ENCODE measurements around the gene ADAT3. TPM values are rescaled to one million over a fixed set of nuclear protein-coding genes. Genes with fewer than 3 reads are reported as not detected.

Gene ADAT3
- total RNA-seq, 1 experiment from 2014 or later: 12.6 TPM

- Mint-ChIP-seq H3K4me3 (ENCODE audit: unreplicated experiment) (peak overlapping the region; percentile 89), H3K9me3 (ENCODE audit: unreplicated experiment) (no peaks in the 10 kb centered on the region), H3K4me1 (ENCODE audit: low read depth, unreplicated experiment) (peaks cover 8% of the 10 kb centered on the region), H3K36me3 (ENCODE audit: insufficient read depth, unreplicated experiment) (peaks cover 42% of the 10 kb centered on the region), H3K27me3 (ENCODE audit: insufficient read depth, unreplicated experiment) (no peaks in the 10 kb centered on the region), H3K27ac (ENCODE audit: unreplicated experiment) (peak overlapping the region; percentile 94)
- intact Hi-C loops (cut with micrococcal nuclease; ENCODE audit: unreplicated experiment): loop anchor here (1.0 kb wide), 1 partner anchor 42 kb away; no protein-coding TSS in a partner anchor
- ChIA-PET POLR2A (interaction anchor here (0.5 to 1.0 kb wide), 3 partner anchors 30 to 877 kb away, joined by 3 read pairs; no protein-coding TSS in a partner anchor), CTCF (no interaction called here)
- Histone ChIP-seq H3K4me1 (peaks cover 24% of the 10 kb centered on the region), H3K4me3 (ENCODE audit: low read depth, low read length) (peak overlapping the region; percentile 70), H3K36me3 (ENCODE audit: control insufficient read depth, insufficient read depth, low read length) (no peaks in the 10 kb centered on the region), H3K9me3 (no peaks in the 10 kb centered on the region), H3K27me3 (replicated peaks; ENCODE audit: control insufficient read depth, insufficient read depth, low read length) (no peaks in the 10 kb centered on the region)
- DNase-seq: no peak
- BruUV-seq (replicated peaks): no TSS peak
- no peak for TF ChIP-seq CTCF (IDR thresholded peaks at IDR 0.05; ENCODE audit: insufficient read depth in 1 of 2, low read depth in 1 of 2, low read length in 1 of 2, severe bottlenecking in 1 of 2, unreplicated experiment in 1 of 2)
Measured at GRCh38 chr19:1905863-1906375, 720 bp downstream of the ADAT3 start.

- no peaks in the 10 kb centered on the region for H3K27me3 ChIP-seq (replicated peaks; ENCODE audit: control insufficient read depth, insufficient read depth, low read length)
- H3K4me1 ChIP-seq: peaks cover 24% of the 10 kb centered on the region
- no peaks in the 10 kb centered on the region for H3K9me3 ChIP-seq
- H3K4me3 Mint-ChIP-seq (ENCODE audit: unreplicated experiment): peak overlapping the region; percentile 35
- H3K36me3 ChIP-seq (ENCODE audit: control insufficient read depth, insufficient read depth, low read length): no peaks in the 10 kb centered on the region
- peak overlapping the region; percentile 48 for H3K27ac Mint-ChIP-seq (ENCODE audit: unreplicated experiment)
- DNase-seq: no peak
- H3K27me3 Mint-ChIP-seq (ENCODE audit: insufficient read depth, unreplicated experiment): no peaks in the 10 kb centered on the region
- H3K9me3 Mint-ChIP-seq (ENCODE audit: unreplicated experiment): no peaks in the 10 kb centered on the region
- BruUV-seq (replicated peaks): no TSS peak
- CTCF ChIA-PET: no interaction called here
- POLR2A ChIA-PET: interaction anchor here (0.6 to 0.7 kb wide), 2 partner anchors 9 to 386 kb away, joined by 3 to 5 read pairs; no protein-coding TSS in a partner anchor
- H3K36me3 Mint-ChIP-seq (ENCODE audit: insufficient read depth, unreplicated experiment): peaks cover 42% of the 10 kb centered on the region
- TF ChIP-seq CTCF (IDR thresholded peaks at IDR 0.05; ENCODE audit: insufficient read depth in 1 of 2, low read depth in 1 of 2, low read length in 1 of 2, severe bottlenecking in 1 of 2, unreplicated experiment in 1 of 2): no peak
- intact Hi-C loops (cut with micrococcal nuclease; ENCODE audit: unreplicated experiment): no loop called here
- H3K4me3 ChIP-seq (ENCODE audit: low read depth, low read length): no peak overlapping the region
- H3K4me1 Mint-ChIP-seq (ENCODE audit: low read depth, unreplicated experiment): peaks cover 8% of the 10 kb centered on the region
Measured at GRCh38 chr19:1906985-1907562, 1.9 kb downstream of the ADAT3 start.

- H3K27me3 ChIP-seq (replicated peaks; ENCODE audit: control insufficient read depth, insufficient read depth, low read length): no peaks in the 10 kb centered on the region
- CTCF ChIA-PET: no interaction called here
- peak overlapping the region; percentile 48 for H3K27ac Mint-ChIP-seq (ENCODE audit: unreplicated experiment)
- intact Hi-C loops (cut with micrococcal nuclease; ENCODE audit: unreplicated experiment): no loop called here
- peak; percentile 56 to 81 for DNase-seq
- BruUV-seq (replicated peaks): no TSS peak
- H3K4me1 Mint-ChIP-seq (ENCODE audit: low read depth, unreplicated experiment): peaks cover 8% of the 10 kb centered on the region
- peaks cover 43% of the 10 kb centered on the region for H3K36me3 Mint-ChIP-seq (ENCODE audit: insufficient read depth, unreplicated experiment)
- no peaks in the 10 kb centered on the region for H3K36me3 ChIP-seq (ENCODE audit: control insufficient read depth, insufficient read depth, low read length)
- POLR2A ChIA-PET: interaction anchor here (0.6 kb wide), 1 partner anchor 387 kb away, joined by 5 read pairs; no protein-coding TSS in a partner anchor
- H3K4me3 Mint-ChIP-seq (ENCODE audit: unreplicated experiment): peak overlapping the region; percentile 35
- no peak for TF ChIP-seq CTCF (IDR thresholded peaks at IDR 0.05; ENCODE audit: insufficient read depth in 1 of 2, low read depth in 1 of 2, low read length in 1 of 2, severe bottlenecking in 1 of 2, unreplicated experiment in 1 of 2)
- no peaks in the 10 kb centered on the region for H3K9me3 Mint-ChIP-seq (ENCODE audit: unreplicated experiment)
- H3K4me1 ChIP-seq: peaks cover 24% of the 10 kb centered on the region
- H3K9me3 ChIP-seq: no peaks in the 10 kb centered on the region
- no peaks in the 10 kb centered on the region for H3K27me3 Mint-ChIP-seq (ENCODE audit: insufficient read depth, unreplicated experiment)
- no peak overlapping the region for H3K4me3 ChIP-seq (ENCODE audit: low read depth, low read length)
Measured at GRCh38 chr19:1907563-1908363, 2.6 kb downstream of the ADAT3 start.

Data from Caco-2 (cell line).